Measurements from ENCODE around the gene ZNF415. TPM values are rescaled to one million over a fixed set of nuclear protein-coding genes. Genes with fewer than 3 reads are reported as not detected.

ZNF415 gene
- total RNA-seq, 4 donors from 2014 or later = 9.5 to 27.2 (median 14.7) TPM

DNA sequence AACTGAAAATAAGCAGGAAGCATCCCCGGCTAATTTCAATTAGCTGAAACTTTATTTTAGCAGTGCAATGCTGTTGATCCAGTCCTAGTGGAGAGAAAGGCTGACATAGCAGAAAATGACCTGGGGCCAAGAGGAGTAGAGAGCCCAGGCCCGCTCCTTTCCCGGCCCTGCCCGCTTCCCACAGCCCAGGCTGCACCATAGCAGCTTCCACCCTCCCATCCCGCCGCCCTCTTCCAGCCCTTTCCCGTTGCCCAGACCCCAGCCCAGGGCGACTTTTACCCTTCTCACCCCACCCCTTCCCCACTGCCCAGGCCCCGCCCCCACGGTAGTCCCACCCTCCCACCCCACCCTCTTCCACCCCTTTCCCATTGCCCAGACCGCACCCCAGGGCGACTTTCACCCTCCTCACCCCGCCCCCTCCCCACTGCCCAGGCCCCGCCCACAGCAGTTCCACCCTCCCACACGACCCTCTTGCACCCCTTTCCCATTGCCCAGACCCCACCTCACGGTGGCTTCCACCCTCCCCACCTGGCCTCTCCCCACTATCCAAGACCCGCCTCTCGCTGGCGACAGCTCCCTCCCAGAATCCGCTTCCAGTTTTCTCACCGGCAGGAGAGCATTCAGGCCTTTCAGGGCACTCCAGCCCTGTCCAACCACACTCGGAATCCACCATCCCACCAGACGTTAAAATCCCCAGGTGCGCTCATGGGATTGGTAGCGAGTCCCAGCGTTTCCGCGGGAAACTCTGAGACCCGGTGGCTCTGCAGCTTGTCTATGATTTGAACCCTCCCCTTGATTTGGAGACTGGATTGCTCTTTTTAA, 37.7 kb downstream of the ZNF415 start:
- Histone ChIP-seq H3K9me3 (no peaks in the 10 kb centered on the region), H3K4me3 (no peak overlapping the region), H3K27me3 (no peaks in the 10 kb centered on the region), H3K4me1 (no peaks in the 10 kb centered on the region), H3K36me3 (no peaks in the 10 kb centered on the region), H3K27ac (no peak overlapping the region)
- intact Hi-C loops (cut with DNase I; ENCODE audit: low total_unique reads) = no loop called here
- TF ChIP-seq POLR2A (IDR thresholded peaks at IDR 0.05) = no peak
- TF ChIP-seq, protein P1, sequence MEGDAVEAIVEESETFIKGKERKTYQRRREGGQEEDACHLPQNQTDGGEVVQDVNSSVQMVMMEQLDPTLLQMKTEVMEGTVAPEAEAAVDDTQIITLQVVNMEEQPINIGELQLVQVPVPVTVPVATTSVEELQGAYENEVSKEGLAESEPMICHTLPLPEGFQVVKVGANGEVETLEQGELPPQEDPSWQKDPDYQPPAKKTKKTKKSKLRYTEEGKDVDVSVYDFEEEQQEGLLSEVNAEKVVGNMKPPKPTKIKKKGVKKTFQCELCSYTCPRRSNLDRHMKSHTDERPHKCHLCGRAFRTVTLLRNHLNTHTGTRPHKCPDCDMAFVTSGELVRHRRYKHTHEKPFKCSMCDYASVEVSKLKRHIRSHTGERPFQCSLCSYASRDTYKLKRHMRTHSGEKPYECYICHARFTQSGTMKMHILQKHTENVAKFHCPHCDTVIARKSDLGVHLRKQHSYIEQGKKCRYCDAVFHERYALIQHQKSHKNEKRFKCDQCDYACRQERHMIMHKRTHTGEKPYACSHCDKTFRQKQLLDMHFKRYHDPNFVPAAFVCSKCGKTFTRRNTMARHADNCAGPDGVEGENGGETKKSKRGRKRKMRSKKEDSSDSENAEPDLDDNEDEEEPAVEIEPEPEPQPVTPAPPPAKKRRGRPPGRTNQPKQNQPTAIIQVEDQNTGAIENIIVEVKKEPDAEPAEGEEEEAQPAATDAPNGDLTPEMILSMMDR (IDR thresholded peaks at IDR 0.05) = no peak
- no peak for DNase-seq

- Histone ChIP-seq H3K36me3 (no peaks in the 10 kb centered on the region), H3K9me3 (no peaks in the 10 kb centered on the region), H3K4me1 (no peaks in the 10 kb centered on the region), H3K27me3 (no peaks in the 10 kb centered on the region), H3K4me3 (no peak overlapping the region), H3K27ac (no peak overlapping the region)
- TF ChIP-seq, protein P1 (IDR thresholded peaks at IDR 0.05) = no peak
- TF ChIP-seq POLR2A (IDR thresholded peaks at IDR 0.05) = no peak
- intact Hi-C loops (cut with DNase I; ENCODE audit: low total_unique reads) = no loop called here
- DNase-seq = no peak
These were observed 40.0 kb downstream of the ZNF415 start for GRCh38 chr19:53092723-53093122.

GRCh38 chr19:53091413-53092254, 41.1 kb downstream of the ZNF415 start:
- H3K27me3 ChIP-seq = no peaks in the 10 kb centered on the region
- H3K27ac ChIP-seq = no peak overlapping the region
- no peak for TF ChIP-seq POLR2A (IDR thresholded peaks at IDR 0.05)
- TF ChIP-seq, protein P1 (IDR thresholded peaks at IDR 0.05) = no peak
- no peaks in the 10 kb centered on the region for H3K9me3 ChIP-seq
- no peaks in the 10 kb centered on the region for H3K4me1 ChIP-seq
- intact Hi-C loops (cut with DNase I; ENCODE audit: low total_unique reads) = no loop called here
- H3K36me3 ChIP-seq = no peaks in the 10 kb centered on the region
- no peak overlapping the region for H3K4me3 ChIP-seq
- DNase-seq = no peak

DNA sequence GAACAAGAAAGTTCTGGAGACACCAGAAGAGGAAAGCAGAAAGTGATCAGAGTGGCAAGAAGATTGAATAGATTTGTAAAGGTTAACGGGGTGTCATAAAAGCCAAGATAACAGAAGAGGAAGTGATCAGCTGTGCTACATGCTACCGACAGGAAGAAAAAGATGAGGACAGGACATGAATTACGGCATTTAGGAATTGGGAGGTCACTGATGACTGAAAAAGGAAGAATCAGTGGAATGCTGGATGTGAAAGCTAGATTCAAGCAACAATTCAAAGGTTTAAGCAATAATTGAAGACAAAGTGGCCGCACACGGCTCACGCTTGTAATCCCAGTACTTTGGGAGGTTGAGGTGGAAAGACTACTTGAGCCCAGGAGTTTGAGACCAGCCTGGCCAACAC, 44.6 kb downstream of the ZNF415 start:
- DNase-seq = no peak
- TF ChIP-seq, protein P1 (IDR thresholded peaks at IDR 0.05) = no peak
- no peak for TF ChIP-seq POLR2A (IDR thresholded peaks at IDR 0.05)
- Histone ChIP-seq H3K9me3 (no peaks in the 10 kb centered on the region), H3K36me3 (no peaks in the 10 kb centered on the region), H3K4me1 (no peaks in the 10 kb centered on the region), H3K27ac (peak overlapping the region; percentile 15 to 63), H3K27me3 (no peaks in the 10 kb centered on the region), H3K4me3 (no peak overlapping the region)
- intact Hi-C loops (cut with DNase I; ENCODE audit: low total_unique reads) = no loop called here

- H3K4me1 ChIP-seq = no peaks in the 10 kb centered on the region
- no peak for TF ChIP-seq POLR2A (IDR thresholded peaks at IDR 0.05)
- TF ChIP-seq, protein P1 (IDR thresholded peaks at IDR 0.05) = no peak
- H3K27me3 ChIP-seq = no peaks in the 10 kb centered on the region
- no peaks in the 10 kb centered on the region for H3K36me3 ChIP-seq
- DNase-seq = peak; percentile 17 to 74
- no peaks in the 10 kb centered on the region for H3K9me3 ChIP-seq
- H3K4me3 ChIP-seq = no peak overlapping the region
- H3K27ac ChIP-seq = peak overlapping the region; percentile 48 to 71
- intact Hi-C loops (cut with DNase I; ENCODE audit: low total_unique reads) = no loop called here
These were observed 45.8 kb downstream of the ZNF415 start for GRCh38 chr19:53086949-53087348.

Data from uterus (tissue), 4 donors.